ENCODE results near the gene FOXK2. TPM values are rescaled to one million over a fixed set of nuclear protein-coding genes. Genes with fewer than 3 reads are reported as not detected.

FOXK2 gene
- total and polyA plus RNA-seq, 2 donors (not counting 3 experiments of a cell fraction or from before 2014, with no cell fraction given), result 33.4 to 79.3 TPM

DNA sequence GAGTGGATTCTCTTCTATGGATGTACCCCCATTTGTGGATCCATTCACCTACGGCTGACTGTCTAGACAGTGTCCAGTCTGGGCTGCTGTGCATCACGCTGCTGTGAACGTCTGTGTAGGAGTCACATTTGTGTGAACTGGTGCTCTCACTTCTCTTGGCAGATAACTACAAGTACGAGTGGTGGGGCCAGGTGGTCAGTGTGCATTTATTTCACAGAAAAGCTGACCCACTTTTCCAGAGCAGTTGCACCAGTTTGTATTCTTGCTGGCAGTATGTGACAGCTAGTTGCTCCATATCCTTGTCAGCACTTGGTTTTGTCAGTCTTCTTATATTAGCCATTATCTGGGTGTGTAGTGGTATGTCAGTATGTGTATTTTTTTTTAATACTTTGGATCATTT lies 28.4 kb downstream of the FOXK2 start:
- H3K4me1 ChIP-seq (ENCODE audit: control insufficient read depth, extremely low read depth, insufficient read depth, low read length), result no peaks in the 10 kb centered on the region
- ChIA-PET CTCF (interaction anchor here (1.5 kb wide), 1 partner anchor 11 kb away, joined by 7 read pairs; no protein-coding TSS in a partner anchor), POLR2A (no interaction called here)
- no peak overlapping the region for H3K27ac ChIP-seq (ENCODE audit: insufficient read depth, low read depth, low read length)
- H3K9me3 ChIP-seq (replicated peaks; ENCODE audit: control insufficient read depth, insufficient read depth, low read length), result no peaks in the 10 kb centered on the region
- FAIRE-seq (no peak), DNase-seq (ENCODE audit: low read depth, low spot score) (no peak)
- H3K36me3 ChIP-seq (ENCODE audit: control insufficient read depth in 2 of 2, extremely low read depth in 1 of 2, insufficient read depth in 2 of 2, low read length in 2 of 2), result no peaks in the 10 kb centered on the region
- no peak overlapping the region for H3K9ac ChIP-seq (replicated peaks; ENCODE audit: extremely low read depth, insufficient read depth, low read length)
- BruUV-seq (replicated peaks), result no TSS peak
- dilution Hi-C loops (cut with MboI; ENCODE audit: extremely low pct_ligation_motif_present, low sequenced_read_pairs), result no loop called here
- H2AFZ ChIP-seq (ENCODE audit: low read depth, low read length), result no peak overlapping the region
- H3K9me1 ChIP-seq (replicated peaks; ENCODE audit: control insufficient read depth, extremely low read depth, insufficient read depth, low read length), result no peaks in the 10 kb centered on the region
- H3K4me3 ChIP-seq (replicated peaks in 1 of 3; ENCODE audit: insufficient read depth in 1 of 3, low read depth in 1 of 3, low read length in 3 of 3), result no peak overlapping the region
- peaks cover 4% of the 10 kb centered on the region for H4K20me1 ChIP-seq (replicated peaks; ENCODE audit: control insufficient read depth, extremely low read depth, insufficient read depth, low read length)
- intact Hi-C loops (cut with micrococcal nuclease), result no loop called here
- H3K79me2 ChIP-seq (ENCODE audit: control insufficient read depth, insufficient read depth, low read length), result peaks cover 91% of the 10 kb centered on the region
- no peak overlapping the region for H3K4me2 ChIP-seq (ENCODE audit: insufficient read depth, low read length)
- no peaks in the 10 kb centered on the region for H3K27me3 ChIP-seq (ENCODE audit: control insufficient read depth in 2 of 2, insufficient read depth in 2 of 2, low read length in 2 of 2)
- TF ChIP-seq EZH2 (IDR thresholded peaks at IDR 0.05; ENCODE audit: borderline replicate concordance, low read depth, low read length, severe bottlenecking) (no peak), JUN (IDR thresholded peaks at IDR 0.05; ENCODE audit: borderline replicate concordance, insufficient read depth, insufficient read length, low read depth) (no peak), FOS (IDR thresholded peaks at IDR 0.05; ENCODE audit: borderline replicate concordance, insufficient read depth, low read length) (no peak), POLR2A (IDR thresholded peaks at IDR 0.05; ENCODE audit: low read depth, low read length) (no peak), MYC (IDR thresholded peaks at IDR 0.05; ENCODE audit: low read depth, low read length) (no peak), GATA2 (IDR thresholded peaks at IDR 0.05; ENCODE audit: insufficient read depth, insufficient read length, low read depth, low read length) (no peak), POLR2AphosphoS5 (IDR thresholded peaks at IDR 0.05; ENCODE audit: insufficient read depth, low read depth, low read length) (no peak)
- TF ChIP-seq, protein P1, sequence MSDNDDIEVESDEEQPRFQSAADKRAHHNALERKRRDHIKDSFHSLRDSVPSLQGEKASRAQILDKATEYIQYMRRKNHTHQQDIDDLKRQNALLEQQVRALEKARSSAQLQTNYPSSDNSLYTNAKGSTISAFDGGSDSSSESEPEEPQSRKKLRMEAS (IDR thresholded peaks at IDR 0.05; ENCODE audit: insufficient read depth, insufficient read length), result no peak
- TF ChIP-seq, protein P2, sequence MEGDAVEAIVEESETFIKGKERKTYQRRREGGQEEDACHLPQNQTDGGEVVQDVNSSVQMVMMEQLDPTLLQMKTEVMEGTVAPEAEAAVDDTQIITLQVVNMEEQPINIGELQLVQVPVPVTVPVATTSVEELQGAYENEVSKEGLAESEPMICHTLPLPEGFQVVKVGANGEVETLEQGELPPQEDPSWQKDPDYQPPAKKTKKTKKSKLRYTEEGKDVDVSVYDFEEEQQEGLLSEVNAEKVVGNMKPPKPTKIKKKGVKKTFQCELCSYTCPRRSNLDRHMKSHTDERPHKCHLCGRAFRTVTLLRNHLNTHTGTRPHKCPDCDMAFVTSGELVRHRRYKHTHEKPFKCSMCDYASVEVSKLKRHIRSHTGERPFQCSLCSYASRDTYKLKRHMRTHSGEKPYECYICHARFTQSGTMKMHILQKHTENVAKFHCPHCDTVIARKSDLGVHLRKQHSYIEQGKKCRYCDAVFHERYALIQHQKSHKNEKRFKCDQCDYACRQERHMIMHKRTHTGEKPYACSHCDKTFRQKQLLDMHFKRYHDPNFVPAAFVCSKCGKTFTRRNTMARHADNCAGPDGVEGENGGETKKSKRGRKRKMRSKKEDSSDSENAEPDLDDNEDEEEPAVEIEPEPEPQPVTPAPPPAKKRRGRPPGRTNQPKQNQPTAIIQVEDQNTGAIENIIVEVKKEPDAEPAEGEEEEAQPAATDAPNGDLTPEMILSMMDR (IDR thresholded peaks at IDR 0.05; ENCODE audit: extremely low read depth in 1 of 2, insufficient read depth in 1 of 2, low read depth in 1 of 2, low read length in 2 of 2), result no peak

All from endothelial cell of umbilical vein (primary cell).